Breast epithelium (tissue), 3 donors: ENCODE results near the gene ISG20.

Experiments
- CTCF ChIP-seq, 3 donors: fragments of 450-650 bp; IDR thresholded peaks; one replicate each; pipeline ENCODE4 v1.5.1; 2016 to 2017; ENCODE audit warnings: antibody characterized with exemption in 3 of 3, mild to moderate bottlenecking in 3 of 3, moderate library complexity in 3 of 3
- POLR2AphosphoS5 ChIP-seq, 3 donors: sonication (generic); formaldehyde crosslinking; IDR thresholded peaks; one replicate each; pipeline ENCODE4 v1.6.1; 2017; ENCODE audit warnings: antibody characterized with exemption in 3 of 3

GRCh38 chr15:88690331-88690730, 51.5 kb downstream of the ISG20 start:
- no peak for TF ChIP-seq POLR2AphosphoS5 (IDR thresholded peaks at IDR 0.05)
- TF ChIP-seq CTCF (IDR thresholded peaks at IDR 0.05) = no peak
